Measurements from ENCODE around the gene LRPAP1.

LRPAP1 gene

GRCh38 chr4:3475041-3475712 lies 57.0 kb downstream of the LRPAP1 start:
- in situ Hi-C loops (cut with HindIII; ENCODE audit: low sequenced_read_pairs), result no loop called here

- in situ Hi-C loops (cut with HindIII; ENCODE audit: low sequenced_read_pairs), result loop anchor here (5.0 kb wide), 1 partner anchor 37 kb away; no protein-coding TSS in a partner anchor
These were observed 58.0 kb downstream of the LRPAP1 start for GRCh38 chr4:3473996-3474765.

- in situ Hi-C loops (cut with HindIII; ENCODE audit: low sequenced_read_pairs), result loop anchor here (5.0 kb wide), 1 partner anchor 36 kb away; no protein-coding TSS in a partner anchor
These were observed 58.9 kb downstream of the LRPAP1 start for GRCh38 chr4:3473181-3473950.

- in situ Hi-C loops (cut with HindIII; ENCODE audit: low sequenced_read_pairs), result loop anchor here (5.0 kb wide), 1 partner anchor 35 kb away; no protein-coding TSS in a partner anchor
These were observed 59.6 kb downstream of the LRPAP1 start for GRCh38 chr4:3472411-3473141.

GRCh38 chr4:3471886-3472285 lies 60.3 kb downstream of the LRPAP1 start:
- in situ Hi-C loops (cut with HindIII; ENCODE audit: low sequenced_read_pairs), result loop anchor here (5.0 kb wide), 1 partner anchor 35 kb away; no protein-coding TSS in a partner anchor

- in situ Hi-C loops (cut with HindIII; ENCODE audit: low sequenced_read_pairs), result loop anchor here (5.0 kb wide), 1 partner anchor 34 kb away; no protein-coding TSS in a partner anchor
These were observed 61.0 kb downstream of the LRPAP1 start for GRCh38 chr4:3471098-3471760.

GRCh38 chr4:3470244-3471097 lies 61.8 kb downstream of the LRPAP1 start:
- in situ Hi-C loops (cut with HindIII; ENCODE audit: low sequenced_read_pairs), result loop anchor here (5.0 kb wide), 1 partner anchor 33 kb away; no protein-coding TSS in a partner anchor

GRCh38 chr4:3469386-3470243 lies 62.6 kb downstream of the LRPAP1 start:
- in situ Hi-C loops (cut with HindIII; ENCODE audit: low sequenced_read_pairs), result loop anchor here (5.0 kb wide), 1 partner anchor 32 kb away; no protein-coding TSS in a partner anchor

- in situ Hi-C loops (cut with HindIII; ENCODE audit: low sequenced_read_pairs), result no loop called here
These were observed 63.4 kb downstream of the LRPAP1 start for GRCh38 chr4:3468804-3469203.

GRCh38 chr4:3468154-3468553 lies 64.1 kb downstream of the LRPAP1 start:
- in situ Hi-C loops (cut with HindIII; ENCODE audit: low sequenced_read_pairs), result no loop called here

- in situ Hi-C loops (cut with HindIII; ENCODE audit: low sequenced_read_pairs), result no loop called here
These were observed 64.6 kb downstream of the LRPAP1 start for GRCh38 chr4:3467601-3468031.

- in situ Hi-C loops (cut with HindIII; ENCODE audit: low sequenced_read_pairs), result no loop called here
These were observed 65.3 kb downstream of the LRPAP1 start for GRCh38 chr4:3466691-3467600.

GRCh38 chr4:3465698-3466671 lies 66.2 kb downstream of the LRPAP1 start:
- in situ Hi-C loops (cut with HindIII; ENCODE audit: low sequenced_read_pairs), result no loop called here

GRCh38 chr4:3464911-3465697 lies 67.1 kb downstream of the LRPAP1 start:
- in situ Hi-C loops (cut with HindIII; ENCODE audit: low sequenced_read_pairs), result no loop called here

- in situ Hi-C loops (cut with HindIII; ENCODE audit: low sequenced_read_pairs), result no loop called here
These were observed 67.8 kb downstream of the LRPAP1 start for GRCh38 chr4:3464349-3464905.

All from endothelial cell of hepatic sinusoid (primary cell).